ENCODE data around the gene OR2A7.
"Not testable (repeated sequence)": the region's sequence is repeated elsewhere in the genome, so short reads cannot be mapped to it uniquely, and the experiment has no call there.

The OR2A7 gene

DNA sequence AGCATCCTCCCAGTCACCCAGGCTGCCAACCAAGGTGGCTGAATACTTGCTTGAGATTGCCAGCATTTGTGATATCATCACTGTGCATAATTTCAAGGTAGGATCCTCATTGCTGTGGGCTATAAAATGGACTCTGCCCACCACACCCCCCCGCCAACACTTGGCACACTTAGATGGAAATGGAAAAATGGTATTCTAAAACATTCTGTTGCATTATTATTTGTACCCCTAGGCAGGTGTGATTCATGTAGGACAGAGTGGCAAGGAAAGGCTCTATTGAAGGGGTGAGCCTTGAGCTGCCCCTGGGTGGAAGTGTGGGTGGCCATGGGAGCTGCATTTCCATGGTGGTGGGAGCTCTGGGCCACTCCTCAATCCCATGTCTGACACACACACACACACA, 46.0 kb downstream of the OR2A7 start:
- H3K4me1 ChIP-seq (ENCODE audit: control insufficient read depth, insufficient read depth, low read length); H3K9me3 ChIP-seq (ENCODE audit: control insufficient read depth, low read length); H3K27me3 ChIP-seq (replicated peaks; ENCODE audit: control insufficient read depth, insufficient read depth, low read length); H3K9ac ChIP-seq (ENCODE audit: low read length); DNase-seq (ENCODE audit: low read depth); H3K4me3 ChIP-seq (ENCODE audit: low read length); H3K36me3 ChIP-seq (ENCODE audit: control insufficient read depth, insufficient read depth, low read length, severe bottlenecking): not testable (repeated sequence)

DNA sequence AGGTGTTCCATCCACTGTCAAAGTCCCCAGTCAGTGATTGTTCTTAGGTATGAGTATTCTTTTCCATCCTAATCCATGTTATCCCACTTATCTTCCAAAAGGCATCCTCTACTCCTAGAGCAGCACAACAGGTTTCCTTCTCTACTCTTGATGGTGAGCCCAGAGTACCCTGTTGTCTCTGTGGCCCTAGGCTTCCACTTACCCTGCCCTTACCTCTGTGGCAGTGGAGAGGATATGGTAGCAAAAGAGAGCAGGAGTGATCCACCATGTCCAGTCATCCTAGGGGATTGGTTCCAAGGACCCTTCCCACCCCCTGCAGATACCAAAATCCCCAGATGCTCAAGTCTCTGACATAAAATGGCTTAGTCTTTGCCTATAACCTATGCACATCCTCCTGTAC, 47.4 kb downstream of the OR2A7 start:
- H3K36me3 ChIP-seq (ENCODE audit: control insufficient read depth, insufficient read depth, low read length, severe bottlenecking); DNase-seq (ENCODE audit: low read depth); H3K9ac ChIP-seq (ENCODE audit: low read length); H3K4me3 ChIP-seq (ENCODE audit: low read length); H3K9me3 ChIP-seq (ENCODE audit: control insufficient read depth, low read length); H3K27me3 ChIP-seq (replicated peaks; ENCODE audit: control insufficient read depth, insufficient read depth, low read length); H3K4me1 ChIP-seq (ENCODE audit: control insufficient read depth, insufficient read depth, low read length): not testable (repeated sequence)

All from adipocyte (in vitro differentiated cells).